WI38 (cell line): ENCODE measurements around the gene FRS3.

Experiments used
- H3K4me3 ChIP-seq: 2 replicates; pipeline ENCODE4 v1.5.1; 2011; ENCODE audit warnings: low read depth, mild to moderate bottlenecking, control low read depth, low read length
- CTCF ChIP-seq: IDR thresholded peaks from 2 replicates; pipeline ENCODE4 v1.5.1; 2012; ENCODE audit warnings: low read depth, mild to moderate bottlenecking, control low read depth, low read length

FRS3 gene

GRCh38 chr6:41784581-41785171 lies 5.0 kb upstream of the FRS3 start:
- no peak for TF ChIP-seq CTCF
- no peak overlapping the region for H3K4me3 ChIP-seq

- no peak for TF ChIP-seq CTCF
- no peak overlapping the region for H3K4me3 ChIP-seq
Measured at GRCh38 chr6:41783106-41783780, 3.5 kb upstream of the FRS3 start.

GRCh38 chr6:41781366-41781730 lies 1.6 kb upstream of the FRS3 start:
- peak overlapping the region; percentile 76 for H3K4me3 ChIP-seq
- TF ChIP-seq CTCF: no peak

GRCh38 chr6:41780551-41781365 lies 1.1 kb upstream of the FRS3 start, which contains the start of gene PRICKLE4:
Gene PRICKLE4 (plus strand): TSS chr6:41780782. CDS start chr6:41783474, 2,692 bp downstream.
- H3K4me3 ChIP-seq: peak within 1 kb of the TSS; percentile 76
- no peak for TF ChIP-seq CTCF

GRCh38 chr6:41779336-41779735 lies 364 bp downstream of the FRS3 start:
- TF ChIP-seq CTCF: no peak
- H3K4me3 ChIP-seq: peak overlapping the region; percentile 76

- H3K4me3 ChIP-seq: peak overlapping the region; percentile 76
Measured at GRCh38 chr6:41778895-41779294, 805 bp downstream of the FRS3 start.

More at GRCh38 chr6:41778895-41779294, 805 bp downstream of the FRS3 start:
- no peak for TF ChIP-seq CTCF
